HG03432 (cell line): ENCODE data around the gene ANLN.

Source experiments
- ATAC-seq: cut with Tn5 transposase; IDR thresholded peaks from one replicate; pipeline ENCODE4 v1.9.1; 2021; ENCODE audit warnings: mild to moderate bottlenecking, moderate library complexity; ENCODE audit not compliant: unreplicated experiment

Gene ANLN, protein sequence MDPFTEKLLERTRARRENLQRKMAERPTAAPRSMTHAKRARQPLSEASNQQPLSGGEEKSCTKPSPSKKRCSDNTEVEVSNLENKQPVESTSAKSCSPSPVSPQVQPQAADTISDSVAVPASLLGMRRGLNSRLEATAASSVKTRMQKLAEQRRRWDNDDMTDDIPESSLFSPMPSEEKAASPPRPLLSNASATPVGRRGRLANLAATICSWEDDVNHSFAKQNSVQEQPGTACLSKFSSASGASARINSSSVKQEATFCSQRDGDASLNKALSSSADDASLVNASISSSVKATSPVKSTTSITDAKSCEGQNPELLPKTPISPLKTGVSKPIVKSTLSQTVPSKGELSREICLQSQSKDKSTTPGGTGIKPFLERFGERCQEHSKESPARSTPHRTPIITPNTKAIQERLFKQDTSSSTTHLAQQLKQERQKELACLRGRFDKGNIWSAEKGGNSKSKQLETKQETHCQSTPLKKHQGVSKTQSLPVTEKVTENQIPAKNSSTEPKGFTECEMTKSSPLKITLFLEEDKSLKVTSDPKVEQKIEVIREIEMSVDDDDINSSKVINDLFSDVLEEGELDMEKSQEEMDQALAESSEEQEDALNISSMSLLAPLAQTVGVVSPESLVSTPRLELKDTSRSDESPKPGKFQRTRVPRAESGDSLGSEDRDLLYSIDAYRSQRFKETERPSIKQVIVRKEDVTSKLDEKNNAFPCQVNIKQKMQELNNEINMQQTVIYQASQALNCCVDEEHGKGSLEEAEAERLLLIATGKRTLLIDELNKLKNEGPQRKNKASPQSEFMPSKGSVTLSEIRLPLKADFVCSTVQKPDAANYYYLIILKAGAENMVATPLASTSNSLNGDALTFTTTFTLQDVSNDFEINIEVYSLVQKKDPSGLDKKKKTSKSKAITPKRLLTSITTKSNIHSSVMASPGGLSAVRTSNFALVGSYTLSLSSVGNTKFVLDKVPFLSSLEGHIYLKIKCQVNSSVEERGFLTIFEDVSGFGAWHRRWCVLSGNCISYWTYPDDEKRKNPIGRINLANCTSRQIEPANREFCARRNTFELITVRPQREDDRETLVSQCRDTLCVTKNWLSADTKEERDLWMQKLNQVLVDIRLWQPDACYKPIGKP

DNA sequence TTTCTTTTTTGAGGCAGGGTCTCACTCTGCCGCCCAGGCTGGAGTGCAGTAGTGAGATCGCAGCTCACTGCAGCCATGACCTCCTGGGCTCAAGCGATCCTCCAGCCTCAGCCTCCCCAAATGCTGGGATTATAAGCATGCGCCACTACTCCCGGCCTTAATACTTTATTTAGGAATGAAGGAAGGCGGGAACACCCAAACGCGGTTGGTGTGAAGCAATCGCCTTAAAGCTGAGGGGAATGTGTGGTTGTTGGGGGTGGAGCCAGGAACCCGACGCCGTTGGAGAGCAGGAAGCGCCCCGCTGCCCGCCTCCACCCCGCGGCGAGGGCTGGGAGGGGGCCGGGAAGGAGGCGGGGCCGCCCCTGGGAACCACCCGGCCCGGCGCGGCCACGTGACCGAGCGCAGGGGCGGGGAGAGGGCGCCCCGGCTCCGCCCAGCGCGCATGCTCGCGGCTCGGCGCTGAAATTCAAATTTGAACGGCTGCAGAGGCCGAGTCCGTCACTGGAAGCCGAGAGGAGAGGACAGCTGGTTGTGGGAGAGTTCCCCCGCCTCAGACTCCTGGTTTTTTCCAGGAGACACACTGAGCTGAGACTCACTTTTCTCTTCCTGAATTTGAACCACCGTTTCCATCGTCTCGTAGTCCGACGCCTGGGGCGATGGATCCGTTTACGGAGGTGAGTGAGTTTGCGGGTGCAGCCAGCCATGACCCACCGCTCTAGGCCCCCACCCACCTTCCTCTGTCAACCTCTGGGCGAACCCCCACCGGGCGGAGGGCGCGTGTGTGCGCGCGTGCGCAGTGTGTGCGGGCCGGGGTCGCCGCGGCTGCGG is at the start of gene ANLN:
ANLN (plus strand) TSS at position 492 of the 828 bp plus-strand sequence; CDS start at position 657, 165 bp downstream.
- ATAC-seq = peak; percentile 80

DNA sequence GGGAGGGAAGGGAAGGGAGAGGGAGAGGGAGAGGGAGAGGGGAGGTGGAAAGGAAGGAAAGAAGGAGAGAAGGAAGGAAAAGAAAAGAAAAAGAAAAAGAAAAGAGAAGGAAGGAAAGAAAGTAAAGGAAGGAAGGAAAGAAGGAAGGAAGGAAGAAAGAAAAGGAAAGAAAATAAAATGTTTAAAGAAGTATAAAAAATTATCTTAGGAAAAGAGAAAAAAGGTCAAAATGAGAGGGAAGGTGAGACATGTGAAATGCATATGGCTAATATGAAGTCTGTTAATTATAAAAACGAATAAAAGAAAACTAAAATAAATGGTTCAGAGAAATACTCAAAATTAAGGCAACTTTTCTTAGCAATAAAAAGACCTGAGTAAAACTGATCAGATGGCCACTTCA is 46.1 kb upstream of the ANLN start:
- ATAC-seq = no peak

DNA sequence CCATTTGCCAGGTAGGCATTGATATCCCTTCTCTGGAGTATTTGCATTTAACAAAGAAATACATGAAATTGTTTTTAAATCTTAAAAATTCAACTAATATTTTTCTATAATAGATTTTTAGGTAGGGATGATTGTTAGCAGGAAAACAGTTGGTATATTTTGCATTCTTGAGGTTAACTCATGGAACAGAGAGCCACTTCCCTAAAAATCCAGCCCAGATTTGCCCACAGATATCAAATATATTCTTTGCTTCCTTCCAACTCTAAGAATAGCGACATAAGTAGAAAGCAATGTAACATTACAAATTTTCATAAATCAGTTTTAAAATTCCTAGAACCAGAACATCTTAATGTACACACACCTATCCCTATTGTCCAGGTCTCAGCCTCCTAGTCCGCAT is 45.0 kb upstream of the ANLN start:
- ATAC-seq = no peak

DNA sequence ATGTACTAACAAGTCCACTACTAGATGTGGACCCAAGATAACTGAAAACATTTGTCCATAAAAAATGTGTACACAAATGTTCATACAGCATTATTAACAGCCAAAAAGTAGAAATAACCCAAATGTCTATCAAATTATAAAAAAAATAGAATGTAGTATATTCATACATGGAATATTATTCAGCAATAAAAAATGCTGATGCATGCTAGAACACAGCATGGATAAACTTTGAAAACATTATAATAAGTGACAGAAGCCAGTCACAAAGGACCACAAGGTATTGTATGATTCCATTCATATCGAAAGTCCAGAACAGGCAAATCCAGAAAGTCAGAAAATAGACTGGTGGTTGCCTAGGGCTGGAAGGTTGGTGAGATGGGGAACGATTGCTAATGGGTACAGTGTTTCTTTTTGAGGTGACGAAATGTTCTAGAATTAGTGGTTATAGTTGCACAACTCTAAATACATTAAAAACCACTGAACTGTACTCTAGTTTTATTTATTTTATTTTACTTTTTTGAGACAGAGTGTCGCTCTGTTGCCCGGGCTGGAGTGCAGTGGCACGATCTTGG is 43.3 kb upstream of the ANLN start:
- no peak for ATAC-seq

DNA sequence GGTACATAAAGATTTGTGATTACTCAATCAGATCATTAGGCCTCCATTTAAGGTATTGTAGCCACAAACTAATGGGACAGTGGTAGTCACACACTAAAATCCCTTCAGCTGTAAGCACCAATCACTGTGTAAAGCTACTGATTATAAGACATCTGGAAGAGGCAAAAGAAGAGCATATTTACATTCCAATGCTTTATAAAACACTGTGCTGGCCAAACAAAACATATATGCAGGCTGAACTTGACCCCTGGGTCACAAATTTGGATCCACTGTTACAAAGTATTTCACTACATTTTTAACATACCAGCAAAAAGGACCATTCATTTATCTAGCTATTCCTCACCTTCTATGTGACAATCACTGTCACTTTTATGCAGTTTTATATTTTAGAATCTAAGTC is 41.4 kb upstream of the ANLN start:
- ATAC-seq = no peak

DNA sequence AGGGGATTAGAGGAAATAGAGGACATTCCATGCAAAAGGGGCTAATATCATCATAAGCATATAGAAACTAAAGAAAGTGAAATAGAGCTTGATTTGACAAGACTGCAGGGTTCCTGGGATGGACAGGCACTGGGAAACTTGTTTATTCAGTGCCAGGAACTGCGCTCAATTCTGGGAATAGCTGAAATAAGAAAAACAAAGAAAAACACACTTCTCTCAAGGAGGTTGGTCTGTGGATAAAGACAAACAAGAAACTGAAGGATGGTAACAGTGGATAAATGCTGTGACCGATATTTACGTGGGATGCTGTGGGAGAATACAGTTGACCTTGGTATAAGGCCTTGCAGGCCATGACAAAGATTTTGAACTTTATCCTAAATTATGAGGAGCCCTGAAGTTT is 40.9 kb upstream of the ANLN start:
- no peak for ATAC-seq

DNA sequence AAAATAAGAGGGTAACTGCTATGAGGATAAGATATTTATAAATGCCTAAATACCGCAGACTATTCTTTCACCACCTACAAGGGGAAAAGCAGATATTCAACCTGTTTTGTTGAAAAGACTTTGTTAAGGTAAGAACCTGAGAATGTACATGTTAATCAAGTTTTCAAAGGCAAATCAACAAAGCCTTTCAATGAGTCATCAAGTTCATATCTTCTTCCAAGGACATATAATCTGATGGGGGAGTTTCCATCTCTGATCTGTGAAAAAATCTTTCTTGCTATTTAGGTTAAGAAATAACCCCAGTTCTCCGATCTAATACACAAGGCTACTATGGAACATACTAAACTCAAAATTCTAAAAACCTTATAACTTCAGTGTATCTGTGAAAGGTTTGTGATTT is 40.0 kb upstream of the ANLN start:
- ATAC-seq = no peak

DNA sequence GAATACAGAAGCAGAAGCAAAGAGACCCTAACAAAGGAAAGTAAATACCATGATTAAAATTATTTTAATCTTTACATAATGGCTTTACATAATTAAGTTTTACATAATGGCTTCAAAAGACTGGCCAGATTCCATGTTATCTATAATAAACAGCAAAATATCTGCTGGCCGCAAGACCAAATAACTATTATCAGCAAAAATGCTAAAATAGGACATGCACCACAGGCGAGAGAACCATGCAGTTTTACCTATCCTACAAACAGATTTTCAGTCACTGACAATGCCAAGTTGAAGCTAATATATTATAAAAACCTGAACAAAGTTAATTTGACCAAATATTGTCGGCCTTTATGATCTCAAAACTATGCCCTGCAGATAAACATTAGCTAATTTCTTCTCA is 34.2 kb upstream of the ANLN start:
- ATAC-seq = no peak

DNA sequence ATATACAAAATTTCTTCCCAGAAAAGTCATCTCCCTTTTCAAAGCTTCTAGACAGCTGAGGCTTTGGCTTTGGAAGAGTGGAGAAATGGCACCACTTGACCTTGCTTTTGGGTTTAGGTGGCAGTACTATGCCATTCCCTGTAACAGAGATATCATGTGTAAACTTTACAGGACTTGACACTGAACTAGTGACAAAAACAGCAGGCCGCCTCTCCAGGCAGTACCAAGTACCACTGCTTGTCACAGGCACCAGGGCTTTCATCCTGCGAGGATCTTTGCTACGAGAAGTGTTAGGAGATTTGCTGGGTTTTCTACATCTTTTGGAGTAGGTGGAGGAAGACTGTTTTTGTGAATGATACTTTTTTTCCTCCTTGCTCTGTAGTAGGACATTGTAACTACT is 32.6 kb upstream of the ANLN start:
- ATAC-seq = no peak

DNA sequence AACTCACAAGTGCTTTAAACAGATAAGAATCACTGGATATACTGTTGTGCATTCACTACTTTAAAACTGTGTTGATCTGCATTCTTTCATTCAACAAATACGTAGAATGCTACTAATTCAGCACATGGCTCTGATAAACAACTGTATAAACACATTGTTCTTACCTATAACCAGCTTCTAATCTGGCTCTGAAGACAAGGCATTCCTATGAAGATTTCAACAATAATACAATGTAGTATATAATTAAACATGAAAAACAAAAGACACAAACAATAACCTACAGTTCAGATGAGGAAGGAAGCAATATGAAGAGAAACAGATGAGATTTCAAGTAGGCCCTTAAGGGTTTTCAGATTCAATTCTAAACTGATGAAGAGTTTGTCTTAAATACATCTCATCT is 31.1 kb upstream of the ANLN start:
- ATAC-seq = no peak

DNA sequence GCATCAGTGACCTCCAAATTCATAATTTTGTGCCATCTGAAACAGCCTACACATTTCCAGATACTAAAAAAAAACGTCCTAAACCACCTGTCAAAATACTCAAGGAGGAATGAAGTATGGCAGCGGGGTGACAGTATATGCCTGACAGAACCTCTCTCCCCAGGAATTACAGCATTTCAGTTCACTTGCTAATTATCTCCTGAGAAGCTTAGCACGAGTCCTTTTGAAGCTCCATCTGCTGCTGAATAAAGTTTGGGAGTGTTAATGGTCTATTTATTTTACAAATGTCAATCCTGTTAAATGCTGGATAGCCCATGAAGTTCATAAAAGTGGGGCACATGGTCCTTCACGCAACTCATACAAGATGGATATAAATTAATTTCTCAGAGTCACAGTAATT is 29.4 kb upstream of the ANLN start:
- ATAC-seq = no peak

DNA sequence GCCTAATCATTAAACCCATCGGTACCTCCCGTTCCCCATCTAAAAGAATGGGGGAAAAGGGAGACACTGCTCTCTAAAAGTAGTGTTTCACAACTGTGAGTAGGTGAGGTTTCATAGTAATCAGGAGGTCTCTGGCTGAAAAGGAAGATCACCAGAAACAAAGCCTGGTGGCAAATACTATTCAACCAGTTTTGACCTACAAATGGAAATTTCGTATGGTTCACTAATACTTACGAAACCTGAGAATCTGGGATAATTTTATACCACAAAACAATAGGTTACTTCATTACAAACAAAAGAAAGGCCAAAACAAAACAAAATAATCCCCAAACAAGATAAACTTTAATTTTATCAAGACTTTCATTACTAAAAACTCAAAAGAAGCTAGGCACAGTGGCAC is 28.4 kb upstream of the ANLN start:
- no peak for ATAC-seq

DNA sequence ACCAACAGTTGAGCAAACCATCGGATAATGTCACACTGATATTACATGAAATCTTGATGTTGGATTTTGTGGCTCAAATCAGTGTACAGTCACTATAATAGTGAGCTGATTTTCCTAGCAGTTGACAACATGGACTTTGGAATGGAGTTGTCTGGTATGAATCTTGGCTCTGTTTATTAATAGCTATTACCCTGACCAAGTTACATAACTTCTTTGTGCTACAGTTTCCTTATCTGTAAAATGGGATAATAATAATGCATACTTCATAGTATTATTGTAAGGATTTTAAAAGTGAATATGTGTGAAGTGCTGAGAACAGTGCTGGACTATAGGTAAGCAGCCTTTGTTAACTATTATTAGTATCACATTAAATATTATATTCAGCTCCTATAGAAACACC is 26.1 kb upstream of the ANLN start:
- no peak for ATAC-seq

DNA sequence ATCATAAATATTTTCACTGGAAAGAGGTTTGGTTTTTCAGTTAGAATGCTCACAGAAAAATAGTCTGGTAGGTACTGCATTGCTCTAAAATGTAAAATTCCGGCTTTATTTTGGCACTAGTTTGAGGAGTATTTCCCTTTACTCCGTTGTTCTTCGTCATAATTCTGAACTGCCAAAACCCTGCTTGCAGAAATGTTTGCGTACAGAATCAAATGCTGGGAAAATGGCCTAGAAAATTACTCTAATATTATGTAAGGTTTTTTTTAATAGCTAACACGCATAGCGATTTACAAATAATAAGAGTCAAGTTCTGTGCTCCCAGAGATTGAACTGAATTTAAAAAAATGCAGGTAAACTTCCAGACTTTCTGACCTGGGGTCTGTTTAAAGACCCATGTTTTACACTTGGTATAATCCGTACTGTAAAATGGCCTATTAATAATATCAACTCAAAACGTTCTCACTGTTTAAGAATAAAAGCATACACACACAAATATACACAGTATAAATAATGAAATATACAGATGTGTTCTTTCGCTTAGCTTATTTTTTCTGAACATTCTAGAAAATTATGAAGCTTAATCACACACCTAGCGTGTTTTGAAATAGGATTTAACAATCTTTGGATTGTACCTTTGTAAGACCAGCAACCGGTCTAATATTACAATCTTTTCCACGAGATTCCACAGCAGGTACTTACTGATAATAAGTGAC is 23.5 kb upstream of the ANLN start:
- ATAC-seq = no peak

DNA sequence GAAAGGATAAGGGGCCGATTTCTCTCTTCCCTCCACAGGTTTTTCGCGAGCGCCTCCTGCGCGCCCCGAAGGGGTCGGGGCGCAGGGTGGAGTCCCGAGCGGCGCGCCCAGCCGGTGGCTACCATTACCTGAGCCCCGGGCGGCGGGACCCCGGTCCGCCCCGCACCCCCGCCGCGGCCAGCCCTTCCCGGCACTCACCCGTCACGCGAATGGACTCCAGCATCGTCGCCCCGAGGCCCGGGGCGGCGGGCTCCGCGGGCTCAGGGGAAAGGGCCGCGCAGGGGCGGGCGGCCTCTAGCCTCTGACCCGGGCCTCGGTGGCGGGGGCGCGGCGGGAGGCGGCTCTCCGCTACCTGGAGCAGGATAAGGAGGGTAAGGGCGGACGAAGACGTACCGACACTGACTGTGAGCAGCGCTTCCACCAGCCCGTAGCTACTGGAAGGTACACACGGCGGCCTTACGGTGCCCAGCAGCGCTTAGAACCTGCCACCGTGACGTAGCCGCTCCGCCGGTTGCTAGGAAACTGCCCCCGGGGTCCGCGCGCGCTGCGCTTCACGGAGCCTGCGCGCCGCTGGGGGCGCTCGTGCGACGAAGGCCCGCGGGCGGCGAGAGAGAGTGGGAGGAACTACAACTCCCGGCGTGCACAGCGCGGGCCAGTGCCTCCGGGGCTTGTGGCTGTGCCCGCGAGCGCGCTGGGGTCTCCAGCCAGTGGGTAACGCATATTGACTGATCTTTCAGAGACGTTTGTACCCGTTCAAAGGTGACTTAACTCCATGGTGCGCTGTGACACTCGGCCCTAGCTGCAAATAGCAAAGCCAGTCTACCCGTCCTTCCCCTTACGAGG is 22.7 kb upstream of the ANLN start:
- peak; percentile 100 for ATAC-seq

DNA sequence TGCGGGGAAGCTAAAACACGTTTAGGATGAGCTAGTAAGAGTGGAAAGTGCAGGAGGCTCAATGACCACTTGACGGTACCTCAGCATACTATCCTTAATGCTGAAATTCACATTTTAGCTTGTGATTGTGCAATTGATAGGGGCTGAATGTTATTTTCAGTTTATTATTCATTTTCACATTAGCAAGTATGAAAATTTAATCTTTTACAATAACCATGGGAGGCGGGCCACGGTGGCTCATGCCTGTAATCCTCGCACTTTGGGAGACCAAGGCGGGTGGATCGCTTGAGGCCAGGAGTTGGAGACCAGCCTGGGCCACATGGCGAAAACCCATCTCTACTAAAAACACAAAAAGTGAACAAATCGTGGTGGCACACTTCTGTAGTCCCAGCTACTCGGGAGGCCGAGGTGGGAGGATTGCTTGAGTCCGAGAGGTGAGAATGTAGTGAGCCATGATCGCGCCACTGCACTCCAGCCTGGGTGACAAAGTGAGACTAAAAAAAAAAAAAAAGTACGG is 22.0 kb upstream of the ANLN start:
- ATAC-seq = no peak

DNA sequence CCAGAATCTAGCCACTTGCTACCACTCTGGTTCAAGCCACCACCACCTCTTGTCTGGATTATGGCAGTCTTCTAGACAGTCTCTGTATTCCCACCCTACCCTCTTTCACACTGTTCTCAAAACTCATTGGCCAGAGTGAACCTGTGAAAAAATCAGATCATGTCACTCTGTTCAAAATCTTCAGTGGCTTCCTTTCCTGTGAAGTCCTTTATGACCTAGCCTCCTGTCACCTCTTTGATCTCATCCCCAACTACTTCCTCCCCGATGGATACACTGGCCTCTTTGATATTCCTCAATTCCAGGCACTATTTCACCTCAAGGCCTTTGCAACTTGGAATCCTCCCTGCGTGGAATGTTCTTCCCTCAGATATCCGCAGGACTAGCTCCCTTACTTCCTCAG is 21.2 kb upstream of the ANLN start:
- ATAC-seq = no peak

DNA sequence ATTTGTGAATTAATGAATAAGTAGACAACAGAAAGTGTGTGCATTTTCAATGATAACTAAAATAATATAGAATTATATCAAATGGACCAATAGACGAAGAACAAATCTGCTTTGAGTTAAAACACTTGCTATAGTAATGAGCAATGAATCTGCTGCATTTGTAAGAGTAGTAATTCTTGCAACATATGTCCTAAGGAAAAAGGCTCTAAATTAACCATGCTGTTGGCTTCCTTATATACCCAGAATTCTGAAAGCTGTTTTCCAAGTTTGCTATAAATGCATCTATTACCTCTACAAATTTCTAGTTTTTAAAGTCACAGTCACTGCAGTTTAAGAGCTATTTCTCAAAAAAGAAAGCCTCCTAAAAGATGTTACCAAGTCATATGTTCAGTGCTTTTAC is 20.5 kb upstream of the ANLN start:
- ATAC-seq = no peak

DNA sequence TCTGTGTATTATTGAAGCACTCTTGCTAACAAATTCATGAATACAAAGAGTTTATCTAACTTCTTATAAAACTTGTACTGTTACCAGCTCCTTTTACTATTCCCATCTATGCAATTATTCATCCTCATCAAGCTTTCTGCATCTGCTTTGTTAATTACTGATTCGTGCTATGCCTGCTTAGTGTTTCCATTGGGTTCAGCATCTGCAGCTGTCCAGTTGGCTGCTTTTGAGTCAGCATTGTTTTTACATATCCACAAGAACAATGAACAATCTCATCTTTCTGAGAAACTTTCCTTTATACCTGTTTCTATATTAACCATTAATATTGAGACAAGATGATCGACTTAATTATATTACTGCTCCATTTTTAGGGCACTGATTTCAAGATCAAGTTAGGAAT is 19.6 kb upstream of the ANLN start:
- ATAC-seq = no peak
